Stimulated activated CD4-positive, alpha-beta T cell treated with anti-CD3 and anti-CD28 coated beads, Interleukin-1b, Interleukin-23, amount 100 ng/mL, for 48 hours (primary cell): Measurements from ENCODE around the gene PCNX3.

Experiments
- DNase-seq: peaks from one replicate; pipeline ENCODE4 v3.0.0-alpha.2; 2020

Gene PCNX3

DNA sequence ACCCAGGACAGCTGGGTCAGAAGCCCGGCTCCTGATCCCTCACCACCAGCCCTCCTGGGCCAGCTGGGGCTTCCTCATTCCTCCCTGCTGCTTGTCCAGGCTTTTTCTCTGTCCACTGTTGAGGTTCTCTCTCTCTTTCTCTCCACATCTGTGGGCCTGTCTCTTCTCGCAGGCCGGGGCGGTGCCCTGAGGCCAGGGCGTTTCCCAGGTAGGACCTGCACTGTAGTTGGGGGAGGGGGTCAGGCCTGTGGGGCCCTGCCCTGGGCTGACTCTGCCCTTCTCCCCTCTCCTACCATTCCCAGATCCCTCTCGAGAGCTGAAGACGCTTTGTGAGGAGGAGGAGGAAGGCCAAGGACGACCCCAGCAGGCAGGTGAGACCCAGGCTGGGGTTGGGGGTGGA lies 34.8 kb upstream of the PCNX3 start:
- DNase-seq, result no peak

DNA sequence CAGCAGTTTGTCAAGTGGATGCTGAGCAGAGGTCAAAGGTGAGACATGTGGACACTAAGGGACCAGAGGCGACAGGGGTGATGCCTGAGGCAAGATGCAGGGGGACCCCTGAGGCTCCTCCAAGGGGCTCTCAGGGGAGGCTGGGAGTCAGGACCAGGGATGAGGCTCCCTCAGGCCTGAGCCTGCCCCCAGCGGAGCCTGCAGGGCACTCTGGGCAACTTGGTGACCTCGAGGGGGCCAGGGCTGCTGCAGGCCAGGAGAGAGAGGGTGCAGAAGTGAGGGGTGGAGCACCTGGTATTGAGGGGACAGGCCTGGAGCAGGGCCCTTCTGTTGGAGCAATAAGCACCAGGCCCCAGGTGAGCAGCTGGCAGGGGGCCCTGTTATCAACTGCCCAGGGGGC lies 33.6 kb upstream of the PCNX3 start:
- DNase-seq, result no peak

DNA sequence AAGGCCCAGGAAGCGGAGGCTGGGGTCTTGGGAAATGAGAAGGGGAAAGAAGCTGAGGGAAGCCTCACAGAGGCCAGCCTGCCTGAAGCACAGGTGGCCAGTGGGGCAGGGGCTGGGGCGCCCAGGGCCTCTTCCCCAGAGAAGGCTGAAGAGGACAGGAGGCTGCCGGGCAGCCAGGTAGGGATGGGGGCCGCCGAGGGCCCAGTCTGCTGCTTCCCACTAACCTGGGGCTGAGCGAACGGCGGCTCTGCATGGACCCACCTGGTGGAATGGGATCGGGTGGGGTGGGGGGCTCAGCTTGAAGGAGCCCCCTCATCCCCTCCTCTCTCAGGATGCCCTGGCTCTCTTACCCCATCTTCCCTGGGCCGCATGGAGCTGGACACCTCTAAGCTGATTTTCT lies 32.0 kb upstream of the PCNX3 start:
- DNase-seq, result no peak

DNA sequence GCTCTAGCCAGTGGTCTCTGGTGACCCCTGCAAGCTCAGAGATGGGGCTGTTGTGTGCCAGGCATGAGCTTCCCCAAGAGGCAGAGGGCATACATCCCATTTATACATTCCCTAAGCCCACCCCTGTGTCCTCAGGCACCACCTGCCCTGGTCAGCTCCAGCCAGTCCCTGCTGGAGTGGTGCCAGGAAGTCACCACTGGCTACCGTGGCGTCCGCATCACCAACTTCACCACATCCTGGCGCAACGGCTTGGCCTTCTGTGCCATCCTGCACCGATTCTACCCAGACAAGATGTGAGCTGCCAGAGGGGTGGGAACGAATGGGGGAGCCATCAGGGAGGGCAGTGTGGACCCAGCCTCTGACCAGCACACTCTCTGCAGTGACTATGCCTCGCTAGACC lies 31.5 kb upstream of the PCNX3 start:
- DNase-seq, result no peak

DNA sequence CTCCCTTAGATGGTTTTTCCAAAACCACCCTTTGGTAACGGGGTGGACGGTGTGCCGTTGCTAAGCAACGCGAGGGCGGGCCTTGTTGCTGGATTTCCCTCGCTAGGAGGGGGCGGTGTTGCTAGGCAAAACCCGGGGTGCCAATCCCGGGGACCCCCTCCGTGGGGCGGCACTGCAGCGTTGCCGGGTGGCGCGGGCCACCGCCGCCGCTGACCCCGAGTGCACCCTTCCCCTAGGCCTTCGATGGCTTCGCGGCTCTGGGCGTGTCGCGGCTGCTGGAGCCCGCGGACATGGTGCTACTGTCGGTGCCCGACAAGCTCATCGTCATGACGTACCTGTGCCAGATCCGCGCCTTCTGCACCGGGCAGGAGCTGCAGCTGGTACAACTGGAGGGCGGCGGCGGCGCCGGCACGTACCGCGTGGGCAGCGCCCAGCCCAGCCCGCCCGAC lies 30.8 kb upstream of the PCNX3 start:
- no peak for DNase-seq

DNA sequence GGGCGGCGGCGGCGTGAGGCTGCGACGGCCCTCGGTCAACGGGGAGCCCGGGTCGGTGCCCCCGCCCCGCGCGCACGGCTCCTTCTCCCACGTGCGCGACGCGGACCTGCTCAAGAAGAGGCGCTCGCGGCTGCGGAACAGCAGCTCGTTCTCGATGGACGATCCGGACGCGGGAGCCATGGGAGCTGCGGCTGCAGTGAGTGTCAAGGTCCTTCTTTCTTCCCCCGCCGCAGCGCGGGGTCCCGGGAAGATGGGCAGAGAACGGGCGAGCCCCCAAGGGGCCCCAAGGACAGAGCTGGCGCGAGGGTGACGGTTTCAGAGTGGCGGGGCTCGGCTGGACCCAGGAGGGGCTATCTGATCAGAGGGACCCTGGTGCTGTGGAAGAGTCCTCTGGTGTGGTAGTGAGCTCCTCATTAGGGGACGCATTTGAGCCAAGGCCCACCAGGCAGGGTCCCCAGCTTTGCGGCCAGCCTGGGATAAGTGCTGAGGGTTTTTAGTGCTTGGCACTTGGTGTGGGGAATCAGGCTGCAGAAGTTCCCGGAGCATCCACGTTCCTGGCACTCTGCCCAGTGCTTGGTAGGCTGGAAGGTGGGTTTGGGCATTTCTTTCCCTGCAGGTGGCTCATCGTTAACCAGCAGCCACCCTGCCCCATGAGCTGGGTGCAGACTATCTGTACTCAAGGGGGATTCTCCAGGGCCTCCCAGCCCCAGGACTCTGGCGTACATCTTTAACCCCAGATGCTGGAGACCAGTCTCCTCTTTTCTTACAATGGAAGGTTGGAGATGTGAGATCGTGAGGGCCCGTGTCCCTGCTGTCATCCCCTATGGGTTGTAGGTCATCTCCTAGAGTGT lies 30.0 kb upstream of the PCNX3 start:
- DNase-seq, result no peak

DNA sequence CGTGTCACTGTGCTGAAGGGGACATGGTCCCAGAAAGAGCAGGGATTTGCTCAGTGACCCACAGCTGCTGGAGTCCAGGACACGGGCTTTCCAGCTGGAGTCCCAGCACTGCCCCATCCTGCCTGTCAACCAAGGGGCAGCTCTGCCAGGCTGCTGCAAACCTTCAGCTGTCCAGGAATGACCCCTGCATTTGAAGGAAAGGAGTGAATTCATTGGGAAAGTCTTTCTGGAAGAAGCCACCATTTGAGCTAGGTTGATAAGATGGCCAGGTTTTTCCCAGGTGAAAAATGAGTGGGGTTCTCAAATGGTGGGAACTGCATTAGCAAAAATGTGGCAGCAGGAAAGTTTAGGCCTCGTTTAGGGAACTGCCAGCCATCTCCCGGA lies 29.3 kb upstream of the PCNX3 start:
- no peak for DNase-seq

DNA sequence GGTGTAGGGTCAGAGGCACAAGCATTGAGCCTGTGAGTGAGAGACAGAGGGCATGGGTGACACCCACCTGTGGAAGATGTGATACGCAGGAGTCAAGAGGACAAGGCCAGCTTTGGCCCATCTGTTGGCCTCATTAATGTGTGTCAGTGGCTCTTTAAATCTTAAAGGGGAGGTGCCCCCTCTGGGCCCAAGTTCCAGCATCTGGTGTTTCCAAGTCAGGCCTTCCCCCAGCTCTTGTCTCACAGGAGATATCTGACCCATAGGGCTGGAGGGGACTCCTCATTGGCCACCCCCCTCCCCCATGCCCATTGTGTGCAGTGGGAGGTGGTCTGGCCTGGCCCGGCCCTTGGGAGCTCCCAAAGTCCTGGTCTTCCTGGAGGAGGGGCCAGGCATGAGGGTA lies 28.9 kb upstream of the PCNX3 start:
- DNase-seq, result no peak

DNA sequence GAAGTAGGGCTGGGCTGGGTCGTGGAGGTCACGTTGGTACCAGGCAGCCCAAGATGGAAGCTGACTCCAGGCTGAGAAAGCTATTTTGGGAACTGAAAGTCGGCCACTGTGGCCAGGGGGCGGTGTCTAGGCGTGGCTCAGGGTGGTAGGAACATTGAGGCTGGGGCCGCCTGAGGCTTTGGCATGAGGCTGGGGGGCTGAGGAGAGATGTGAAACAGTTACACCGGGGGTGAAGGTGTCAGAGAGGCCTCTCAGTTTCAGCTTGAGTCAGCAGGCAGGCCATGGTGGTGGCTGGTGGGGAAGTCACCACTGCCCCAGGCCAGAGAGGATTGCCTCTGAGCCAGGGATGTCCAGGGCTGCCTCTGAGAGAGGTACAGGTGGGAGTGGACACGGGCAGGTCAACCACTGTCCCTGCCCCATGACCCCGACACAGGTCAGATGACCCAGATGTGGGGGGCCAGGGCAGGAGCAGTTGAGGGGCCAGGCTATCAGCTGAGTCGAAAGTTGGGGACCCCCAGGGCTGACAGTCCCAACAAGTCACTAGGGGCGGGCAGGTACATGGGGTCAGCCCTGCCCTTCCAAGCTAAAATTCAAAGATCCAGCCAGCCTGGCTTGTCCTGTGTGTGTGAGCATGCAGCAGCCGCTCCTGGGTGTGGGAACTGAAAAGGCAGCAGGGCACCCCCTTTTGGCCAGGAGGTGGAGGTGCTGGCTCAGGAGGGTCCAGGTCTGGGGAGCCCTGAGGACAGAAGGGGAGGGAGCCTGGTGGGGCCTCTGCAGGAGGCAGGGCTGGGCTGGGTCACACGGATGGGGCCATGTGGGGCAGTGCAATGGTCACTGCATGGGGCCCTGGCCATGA lies 27.1 kb upstream of the PCNX3 start:
- peak; percentile 83 for DNase-seq

DNA sequence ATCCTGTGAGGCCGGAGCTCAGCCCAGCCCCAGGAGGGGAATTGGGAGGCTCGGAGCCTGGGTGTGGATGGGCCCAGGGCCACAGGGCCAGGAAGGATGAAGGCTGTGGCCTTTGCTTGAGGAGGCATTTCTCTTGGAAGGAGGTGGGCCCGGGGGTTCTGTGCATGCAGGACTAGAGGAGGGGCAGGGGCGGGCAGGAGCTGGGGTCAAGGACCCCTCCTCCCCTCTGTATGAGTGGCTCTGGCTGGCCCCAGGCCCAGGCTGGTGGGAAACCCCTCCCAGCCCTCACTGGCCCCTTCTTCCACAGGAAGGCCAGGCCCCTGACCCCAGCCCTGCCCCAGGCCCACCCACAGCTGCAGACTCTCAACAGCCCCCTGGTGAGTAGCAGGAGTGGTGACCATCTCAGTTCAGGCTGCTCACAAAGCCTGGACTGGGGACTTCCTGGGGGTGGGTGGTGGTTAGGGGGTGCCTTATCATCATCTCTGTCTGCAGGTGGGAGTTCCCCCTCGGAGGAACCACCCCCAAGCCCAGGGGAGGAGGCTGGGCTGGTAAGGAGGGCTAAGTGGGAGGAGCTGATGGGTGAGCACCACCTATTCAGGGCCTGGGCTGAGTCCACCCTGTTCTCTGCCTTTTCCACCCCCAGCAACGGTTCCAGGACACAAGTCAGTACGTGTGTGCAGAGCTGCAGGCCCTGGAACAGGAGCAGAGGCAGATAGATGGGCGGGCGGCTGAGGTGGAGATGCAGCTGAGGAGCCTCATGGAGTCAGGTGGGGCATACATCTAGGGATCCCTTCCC lies 25.9 kb upstream of the PCNX3 start:
- no peak for DNase-seq

DNA sequence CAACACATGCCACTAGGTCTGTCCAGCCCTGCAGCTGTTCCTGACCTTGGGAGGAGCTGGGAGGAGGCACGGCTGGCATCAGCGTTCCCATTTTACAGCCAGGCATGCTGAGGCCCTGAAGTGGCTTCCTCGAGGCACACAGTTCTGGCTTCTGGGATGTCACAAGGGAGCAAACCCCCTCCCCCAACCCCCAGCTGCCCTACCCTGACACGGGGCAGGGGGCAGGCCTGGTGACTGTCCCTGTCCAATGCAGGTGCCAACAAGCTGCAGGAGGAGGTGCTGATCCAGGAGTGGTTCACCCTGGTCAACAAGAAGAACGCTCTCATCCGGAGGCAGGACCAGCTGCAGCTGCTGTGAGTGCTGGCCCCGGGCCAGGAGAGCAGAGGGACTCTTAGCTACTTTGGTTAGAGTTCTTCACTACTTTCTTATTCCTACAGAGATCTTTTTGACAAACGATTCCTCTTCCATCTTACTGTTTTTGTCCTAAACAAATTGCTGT lies 25.3 kb upstream of the PCNX3 start:
- no peak for DNase-seq

DNA sequence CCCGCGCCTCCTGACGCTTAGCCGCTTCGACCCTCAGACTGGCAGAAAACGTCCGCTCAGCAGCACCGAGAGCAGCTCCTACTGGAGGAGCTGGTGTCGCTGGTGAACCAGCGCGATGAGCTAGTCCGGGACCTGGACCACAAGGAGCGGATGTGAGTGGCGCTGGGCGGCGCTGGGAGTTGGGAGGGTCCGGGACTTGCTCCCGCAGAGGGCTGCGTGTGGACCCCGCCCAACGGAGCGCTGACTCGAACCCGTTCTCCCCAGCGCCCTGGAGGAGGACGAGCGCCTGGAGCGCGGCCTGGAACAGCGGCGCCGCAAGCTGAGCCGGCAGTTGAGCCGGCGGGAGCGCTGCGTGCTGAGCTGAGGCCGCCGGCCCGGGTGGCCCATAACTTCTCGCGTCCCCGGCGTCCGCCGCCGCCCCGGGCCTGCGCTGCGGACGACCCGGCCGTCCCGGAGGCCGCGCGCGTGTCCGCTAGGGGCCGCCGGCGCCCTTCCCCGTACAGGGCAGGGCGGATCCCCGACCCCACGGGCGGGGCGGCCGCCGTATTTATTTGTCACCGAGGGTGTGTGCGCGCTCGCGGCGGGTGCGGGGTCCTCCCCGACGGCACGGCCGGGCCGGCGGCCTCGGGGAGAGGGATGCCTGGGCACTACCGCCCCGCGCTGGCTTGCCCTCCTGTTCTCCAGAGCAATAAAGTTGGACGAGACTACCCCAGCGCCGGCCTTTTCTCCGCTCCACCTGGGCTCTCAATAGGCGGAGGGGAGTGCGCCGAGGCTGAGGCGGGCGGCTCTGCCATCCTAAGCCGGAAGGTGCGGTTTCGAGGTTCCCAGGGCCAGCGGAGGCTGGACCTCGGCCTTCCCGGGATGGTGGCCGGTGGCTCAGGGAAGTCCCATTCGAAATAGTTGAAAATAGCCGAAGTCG lies 23.4 kb upstream of the PCNX3 start:
- DNase-seq, result no peak

DNA sequence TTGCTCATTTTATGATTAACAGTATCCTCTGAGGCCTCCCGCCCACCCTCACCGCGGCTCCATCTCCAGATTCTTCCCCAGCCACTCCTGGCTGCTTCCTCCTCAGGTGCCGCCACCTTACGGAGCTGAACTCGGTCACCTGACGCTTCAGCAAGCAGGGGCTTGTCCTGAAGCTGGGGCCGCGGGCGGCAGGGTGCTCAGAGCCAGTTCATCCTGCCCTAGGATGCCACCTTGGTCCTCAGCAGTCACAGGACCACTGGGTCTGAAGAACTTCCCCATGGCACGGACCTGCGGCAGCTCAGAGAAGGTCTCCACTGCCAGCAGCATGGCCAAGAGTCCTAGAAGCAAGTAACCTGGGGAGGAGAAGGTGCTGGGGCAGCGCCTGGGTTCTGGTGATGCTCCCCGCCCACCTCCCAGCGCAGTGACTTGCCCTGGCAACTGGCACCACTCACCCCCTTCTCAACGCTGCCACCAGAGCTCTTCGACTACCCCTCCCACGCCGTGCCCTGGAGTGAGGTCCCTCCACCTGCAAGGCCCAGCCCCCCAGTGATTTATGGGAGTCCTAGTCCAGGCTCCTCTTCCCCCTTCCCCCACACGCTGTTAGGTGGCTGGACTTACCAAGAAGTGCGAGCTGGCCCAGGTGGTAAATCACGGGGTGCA lies 22.6 kb upstream of the PCNX3 start:
- no peak for DNase-seq

DNA sequence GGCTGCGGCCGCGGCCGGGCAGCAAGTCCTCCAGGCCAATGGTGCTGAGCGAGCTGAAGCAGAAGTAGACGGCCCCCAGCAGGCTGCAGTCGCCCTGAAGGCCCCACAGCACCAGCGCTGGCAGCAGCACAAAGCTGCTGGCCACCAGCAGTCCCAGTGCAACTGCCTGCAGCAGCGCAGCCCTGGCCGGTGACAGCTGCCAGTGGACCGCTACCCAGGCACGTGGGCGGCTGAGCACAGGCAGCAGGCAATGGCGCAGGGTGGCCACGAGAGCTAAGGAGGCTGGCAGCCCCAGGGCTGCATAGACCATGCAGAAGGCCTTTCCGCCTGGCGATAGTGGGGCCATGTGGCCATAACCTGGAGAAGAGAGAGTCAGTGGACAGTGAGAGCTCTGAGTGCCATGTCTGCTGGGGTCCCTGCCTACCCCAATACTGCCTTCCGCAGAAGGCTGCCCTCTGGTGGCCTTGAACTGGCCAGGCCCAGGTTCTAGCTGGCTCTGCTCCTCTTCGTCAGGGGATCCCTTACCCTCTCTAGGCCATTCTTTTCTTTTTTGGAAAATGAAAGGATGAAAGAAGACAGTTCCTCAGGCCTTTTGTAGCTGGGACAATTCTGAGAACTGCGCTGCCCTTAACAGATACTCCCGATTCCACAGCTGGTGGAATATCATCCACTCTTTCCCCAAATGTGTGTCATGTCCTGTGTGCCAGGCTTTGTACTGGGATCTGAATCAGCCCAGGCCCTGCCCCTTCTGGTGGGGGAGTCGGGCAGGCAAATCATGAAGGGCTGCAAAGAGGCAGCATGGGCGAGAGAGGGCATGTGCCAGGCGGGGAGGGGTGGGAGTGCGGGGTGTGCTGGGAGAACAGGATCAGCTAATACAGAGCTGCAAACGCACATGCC lies 21.8 kb upstream of the PCNX3 start:
- DNase-seq, result no peak

DNA sequence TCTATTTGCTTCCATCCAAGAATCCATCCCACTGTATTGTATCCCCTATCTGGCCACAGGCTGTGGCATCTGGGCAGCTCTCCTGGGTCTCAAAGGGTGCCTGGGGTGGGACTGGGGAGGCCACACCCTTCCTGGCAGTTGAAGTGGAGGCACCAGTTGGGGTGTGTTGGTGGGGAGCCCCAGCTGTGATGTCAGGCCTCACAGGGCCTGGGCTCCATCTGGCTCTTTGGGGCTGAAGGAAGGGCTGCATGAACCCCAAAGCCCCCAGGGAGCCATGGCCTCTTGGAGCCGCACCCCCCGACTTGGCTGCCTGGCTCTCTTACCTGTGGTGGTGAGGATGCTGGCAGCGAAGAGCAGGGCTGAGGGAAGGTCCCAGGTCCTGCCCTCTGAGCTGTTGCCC lies 20.4 kb upstream of the PCNX3 start:
- no peak for DNase-seq

DNA sequence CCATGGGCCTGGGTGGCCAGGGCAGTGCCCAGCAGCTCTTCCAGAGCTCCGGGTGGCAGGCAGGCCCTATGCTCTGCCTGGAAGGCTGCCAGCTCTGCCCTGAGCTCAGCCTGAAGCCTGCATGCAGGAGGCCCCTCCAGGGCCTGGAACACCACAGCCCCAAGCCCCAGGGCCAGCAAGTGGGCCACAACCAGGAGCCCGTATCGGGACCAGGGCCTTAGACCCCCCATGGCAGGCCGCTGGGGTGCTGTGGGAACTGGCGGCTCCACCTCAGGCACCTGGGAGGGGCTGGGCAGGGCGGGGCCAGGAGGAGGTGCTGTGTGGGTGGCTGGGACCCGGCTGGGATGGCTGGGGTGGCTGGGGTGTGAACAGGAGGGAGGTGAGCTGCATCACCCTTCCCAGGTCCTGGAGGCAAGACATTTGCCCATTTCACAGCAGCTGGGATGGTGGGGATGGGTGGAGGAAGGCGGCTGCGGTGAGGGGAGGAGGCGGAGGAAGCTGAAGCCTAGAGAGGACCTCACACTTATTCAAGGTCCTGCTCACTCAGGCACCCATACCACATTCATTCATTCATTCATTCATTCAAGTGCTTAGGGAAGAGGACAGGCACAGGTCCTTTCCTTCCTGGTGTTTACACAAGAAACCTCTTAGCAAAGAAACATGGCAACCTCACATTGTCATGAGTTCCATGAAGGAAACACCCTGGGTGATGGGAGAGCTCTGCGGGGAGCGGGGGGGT lies 19.9 kb upstream of the PCNX3 start, which contains the start of gene KCNK7:
KCNK7 (minus strand) TSS at position 258 of the 739 bp plus-strand sequence; CDS start at position 230, 28 bp downstream.
- no peak for DNase-seq

DNA sequence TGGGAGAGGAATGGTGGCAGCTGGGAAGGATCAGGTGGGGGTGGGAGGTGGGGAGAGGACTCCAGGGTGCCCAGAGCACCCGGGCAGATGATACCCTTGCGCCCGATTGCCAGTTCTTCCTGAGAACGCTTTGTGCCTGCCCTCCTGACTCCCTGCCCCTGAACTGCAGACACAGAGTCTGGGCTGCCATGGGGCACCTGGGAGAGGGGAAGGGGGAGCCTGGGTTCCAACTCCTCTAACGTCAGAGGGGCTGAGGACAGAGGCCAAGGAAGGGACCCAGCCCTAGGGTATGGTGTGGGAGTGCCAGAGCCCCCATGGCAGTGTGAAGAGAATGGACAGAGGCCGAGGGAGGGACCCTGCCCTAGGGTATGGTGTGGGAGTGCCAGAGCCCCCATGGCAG lies 19.1 kb upstream of the PCNX3 start:
- DNase-seq, result no peak

DNA sequence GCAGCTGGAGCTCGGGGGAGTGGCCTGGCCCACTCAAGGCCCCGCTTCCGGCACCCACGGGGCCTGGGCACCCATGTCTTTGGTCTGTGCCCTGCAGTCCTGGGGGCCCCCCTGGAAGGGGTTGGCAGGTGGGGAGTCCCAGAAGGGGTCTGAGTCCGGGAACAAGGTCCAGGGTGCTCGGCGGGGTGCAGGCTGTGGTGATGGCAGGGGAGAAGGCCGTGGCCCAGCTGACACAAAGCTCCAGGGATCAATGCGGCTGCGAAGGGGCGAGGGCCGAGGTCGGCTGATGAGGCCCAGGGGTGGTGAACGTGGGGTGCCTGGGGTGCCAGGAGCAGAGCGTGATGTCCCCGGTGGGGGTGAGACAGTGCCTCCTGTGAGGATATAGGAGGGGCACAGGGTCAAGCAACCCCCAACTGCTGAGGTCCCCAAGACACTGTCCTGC lies 17.3 kb upstream of the PCNX3 start:
- no peak for DNase-seq

DNA sequence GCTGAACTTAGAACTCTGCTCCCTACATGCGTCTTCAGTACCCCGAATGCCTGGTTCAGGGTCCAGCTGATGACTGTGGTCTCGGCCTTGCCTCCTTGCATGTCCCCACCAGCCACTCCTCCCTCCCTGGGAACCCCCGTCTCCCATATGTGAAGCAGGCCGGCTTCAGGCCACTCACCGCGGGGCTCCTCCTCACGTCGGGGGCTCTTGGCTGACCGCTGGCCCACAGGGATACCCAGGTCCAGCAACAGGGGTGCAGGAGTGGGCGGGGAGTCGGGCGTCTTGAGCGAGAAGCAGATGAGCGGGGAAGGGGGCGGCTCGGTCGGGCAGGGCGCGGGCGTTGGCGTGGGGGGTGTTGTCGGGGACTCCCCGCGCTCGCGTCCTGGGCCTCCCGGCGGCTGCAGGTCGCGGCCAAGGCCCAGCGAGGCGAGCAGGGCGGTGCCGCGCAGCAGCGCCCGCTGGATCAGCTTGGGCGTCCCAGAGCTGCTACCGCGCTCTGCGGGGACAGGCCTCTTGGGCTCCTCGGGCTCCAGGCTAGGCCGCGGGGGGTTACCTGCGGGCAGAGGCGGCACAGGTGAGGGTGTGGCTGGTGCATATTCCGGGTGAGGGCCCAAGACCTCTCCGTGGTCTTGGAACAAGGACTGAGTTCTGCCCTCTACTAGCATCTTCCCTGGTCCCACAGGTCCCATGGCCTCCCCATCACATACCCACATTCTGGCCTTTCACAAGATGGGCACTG lies 16.2 kb upstream of the PCNX3 start:
- DNase-seq, result no peak
